NCI-H2227 (cell line): Measurements from ENCODE around the gene PPIP5K2.
"Not testable (repeated sequence)": the region's sequence is repeated elsewhere in the genome, so short reads cannot be mapped to it uniquely, and the experiment has no call there.

Experiments
- DNase-seq: peaks from one replicate; lab custom pipeline; 2025; ENCODE audit not compliant: unreplicated experiment; lab: John Stamatoyannopoulos, UW

PPIP5K2 gene

DNA sequence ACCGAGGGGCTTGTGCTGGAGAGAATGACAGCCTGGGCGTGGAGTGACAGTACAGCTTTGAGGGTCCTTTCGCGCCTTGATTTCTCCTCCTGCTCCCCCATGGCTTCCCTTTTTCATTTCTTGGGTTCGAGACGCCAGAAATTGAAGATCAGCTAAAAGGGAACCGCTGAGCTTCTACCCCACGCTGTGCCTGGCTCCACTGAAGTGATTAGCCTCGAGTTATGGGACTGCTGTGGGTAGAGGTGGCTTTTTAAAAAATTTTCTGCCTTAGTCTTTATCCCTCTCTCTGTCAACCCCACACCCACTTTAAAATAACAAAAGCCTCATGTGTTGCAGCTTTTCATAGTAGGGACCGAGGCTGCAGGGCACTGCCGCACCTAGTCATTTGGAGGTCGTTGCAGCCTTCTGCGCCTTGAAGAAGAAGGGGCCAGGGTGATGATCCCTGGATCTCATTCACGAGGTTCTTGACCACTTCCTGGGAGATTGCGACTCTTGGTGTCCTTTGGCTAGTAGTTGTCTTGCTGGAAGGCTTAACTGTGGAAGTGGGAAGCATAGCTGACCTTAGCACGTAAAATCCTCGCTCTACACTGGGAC, 603 bp downstream of the PPIP5K2 start:
- DNase-seq = no peak

- DNase-seq = no peak
These were observed 2.1 kb downstream of the PPIP5K2 start for GRCh38 chr5:103122242-103122641.

DNA sequence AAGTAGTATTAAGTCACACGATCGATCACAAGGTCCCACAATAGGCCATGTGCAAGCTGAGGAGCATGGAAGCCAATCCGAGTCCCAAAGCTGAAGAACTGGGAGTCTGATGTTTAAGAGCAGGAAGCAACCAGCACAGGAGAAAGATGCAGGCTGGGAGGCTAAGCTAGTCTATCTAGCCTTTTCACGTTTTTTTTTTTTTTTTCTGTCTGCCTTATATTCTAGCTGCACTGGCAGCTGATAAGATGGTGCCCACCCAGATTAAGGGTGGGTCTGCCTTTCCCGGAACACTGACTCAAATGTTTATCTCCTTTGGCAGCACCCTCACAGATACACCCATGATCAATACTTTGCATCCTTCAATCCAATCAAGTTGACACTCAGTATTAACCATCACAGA, 6.5 kb downstream of the PPIP5K2 start:
- no peak for DNase-seq

DNA sequence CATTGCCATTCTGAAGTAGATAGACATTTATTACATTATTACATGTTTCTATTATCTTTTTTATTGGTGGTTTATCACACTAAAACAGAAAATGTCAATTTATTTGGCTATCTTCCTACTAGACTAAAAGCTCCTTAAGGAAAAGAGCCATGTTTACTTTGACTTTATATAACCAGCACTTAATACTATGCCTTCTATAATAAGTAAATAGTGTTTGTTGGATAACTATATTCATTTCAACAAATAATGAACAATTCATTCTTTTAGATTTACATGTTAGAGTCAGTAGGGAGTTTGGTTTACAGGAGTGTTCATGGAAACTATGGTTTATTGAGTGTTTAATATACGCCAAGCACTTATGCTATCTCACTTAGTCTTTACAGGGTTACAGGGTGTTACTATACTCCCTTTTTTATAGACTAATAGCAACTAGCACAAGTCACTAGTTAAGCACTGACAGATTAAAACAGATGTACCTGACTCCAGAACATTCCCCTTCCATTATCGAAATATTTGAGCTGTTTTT, 7.3 kb downstream of the PPIP5K2 start:
- DNase-seq = no peak

DNA sequence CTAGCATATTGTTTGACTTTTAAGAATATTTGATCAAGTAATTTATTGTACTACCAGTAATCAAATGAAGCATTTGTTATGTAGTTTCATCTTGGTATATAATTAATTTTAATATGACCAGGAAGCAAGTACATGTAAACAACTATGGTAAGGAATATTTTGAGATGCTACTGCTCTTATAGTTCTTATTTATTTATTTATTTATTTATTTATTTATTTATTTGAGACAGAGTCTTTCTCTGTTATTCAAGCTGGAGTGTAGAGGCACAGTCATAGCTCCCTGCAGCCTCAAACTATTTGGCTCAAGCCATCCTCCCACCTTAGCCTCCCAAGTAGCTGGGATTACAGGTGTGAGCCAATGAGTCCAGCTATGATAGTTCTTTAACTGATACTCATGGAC, 8.1 kb downstream of the PPIP5K2 start:
- DNase-seq = no peak

DNA sequence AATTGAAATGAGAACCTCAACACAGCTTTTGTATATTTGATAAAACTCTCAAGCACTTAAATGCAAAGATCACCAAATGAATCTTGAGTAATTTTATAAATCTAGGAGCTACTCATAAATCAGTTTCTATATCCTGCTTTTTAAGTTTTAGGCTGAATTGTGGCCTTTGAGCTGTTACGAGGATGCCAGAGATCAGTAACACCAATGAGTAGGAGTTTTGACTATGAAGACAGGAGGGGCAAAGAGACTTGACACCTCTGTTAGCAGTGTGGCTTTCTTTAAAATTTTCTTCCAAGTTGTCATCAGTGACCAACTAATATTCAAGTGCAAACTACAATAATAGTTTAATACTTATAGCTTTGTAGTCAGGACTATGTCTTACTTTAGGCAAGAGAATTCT, 12.6 kb downstream of the PPIP5K2 start:
- DNase-seq = no peak

- no peak for DNase-seq
These were observed 13.1 kb downstream of the PPIP5K2 start for GRCh38 chr5:103133231-103133630.

DNA sequence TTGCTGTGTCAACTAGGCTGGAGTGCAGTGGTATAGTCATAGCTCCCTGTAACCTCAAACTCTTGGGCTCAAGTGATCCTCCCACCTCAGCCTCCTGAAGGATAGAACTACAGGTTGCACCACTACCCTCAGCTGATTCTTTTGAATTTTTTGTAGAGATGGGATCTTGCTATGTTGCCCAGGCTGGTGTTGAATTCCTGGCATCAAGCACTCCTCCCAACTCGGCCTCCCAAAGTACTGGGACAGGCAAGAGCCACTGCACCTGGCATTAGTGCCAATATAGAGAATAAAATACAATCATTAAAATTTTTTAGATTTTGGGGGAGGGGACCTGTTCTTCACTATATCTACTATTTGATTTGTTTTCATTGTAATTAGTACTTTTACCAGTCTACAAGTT, 15.4 kb downstream of the PPIP5K2 start:
- DNase-seq = no peak

DNA sequence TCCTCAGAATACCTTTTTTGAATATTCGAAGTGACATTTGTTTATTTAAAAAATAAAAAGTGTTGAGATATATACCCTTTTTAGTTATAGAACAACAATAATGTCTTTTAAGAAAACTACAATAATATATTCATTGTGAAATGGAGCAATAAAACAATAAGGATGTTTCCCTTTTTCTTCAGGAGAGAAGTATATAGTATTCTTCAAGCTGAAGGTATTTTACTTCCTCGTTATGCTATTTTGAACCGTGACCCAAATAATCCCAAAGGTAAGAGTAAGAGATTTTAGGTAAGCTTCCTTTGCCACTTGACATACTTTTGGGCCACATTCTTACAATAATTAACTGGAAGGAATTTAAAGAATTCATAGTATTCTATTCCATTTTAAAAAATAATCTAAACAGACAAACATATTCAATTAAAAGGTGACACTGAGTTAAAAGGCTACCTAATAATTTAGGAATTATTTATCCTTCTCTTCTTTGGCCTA, 18.1 kb downstream of the PPIP5K2 start:
- DNase-seq = no peak

DNA sequence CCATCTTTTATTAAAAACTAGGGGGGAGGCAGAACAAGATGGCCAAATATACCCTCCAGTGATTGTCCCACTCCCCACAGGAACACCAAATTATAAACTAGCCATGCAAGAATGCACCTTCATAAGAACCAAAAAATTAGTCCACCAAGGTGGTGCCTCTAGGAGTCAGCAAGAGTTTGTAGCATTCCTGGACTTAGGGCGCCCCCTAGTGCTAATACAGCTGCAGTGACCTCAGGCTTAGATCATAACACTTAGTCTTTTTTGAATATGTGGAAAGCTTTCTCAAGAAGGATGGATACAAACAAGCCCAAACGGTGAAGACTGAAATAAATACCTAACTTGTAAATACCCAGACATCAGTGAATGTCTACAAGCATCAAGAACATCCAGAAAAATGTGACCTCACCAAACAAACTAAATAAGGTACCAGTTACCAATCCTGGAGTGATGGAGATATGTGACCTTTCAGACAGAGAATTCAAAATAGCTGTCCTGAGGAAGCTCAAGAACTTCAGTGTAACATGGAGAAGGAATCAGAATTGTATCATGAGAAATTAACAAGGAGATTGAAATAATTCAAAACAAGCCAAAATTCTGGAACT, 19.3 kb downstream of the PPIP5K2 start:
- DNase-seq = peak; percentile 73

DNA sequence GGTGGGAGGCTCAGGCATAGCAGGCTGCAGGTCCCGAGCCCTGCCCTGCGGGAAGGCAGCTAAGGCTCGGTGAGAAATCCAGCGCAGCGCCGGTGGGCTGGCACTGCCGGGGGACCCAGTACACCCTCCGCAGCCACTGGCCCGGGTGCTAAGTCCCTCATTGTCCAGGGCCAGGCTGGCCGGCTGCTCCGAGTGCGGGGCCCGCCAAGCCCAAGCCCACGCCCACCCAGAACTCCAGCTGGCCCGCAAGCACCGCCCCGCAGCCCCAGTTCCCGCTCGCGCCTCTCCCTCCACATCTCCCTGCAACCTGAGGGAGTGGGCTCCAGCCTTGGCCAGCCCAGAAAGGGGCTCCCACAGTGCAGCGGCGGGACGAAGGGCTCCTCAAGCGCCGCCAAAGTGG, 22.0 kb downstream of the PPIP5K2 start:
- DNase-seq = not testable (repeated sequence)

GRCh38 chr5:103145196-103145595, 25.1 kb downstream of the PPIP5K2 start:
- DNase-seq = no peak

- DNase-seq = no peak
These were observed 28.1 kb downstream of the PPIP5K2 start for GRCh38 chr5:103148213-103148612.

DNA sequence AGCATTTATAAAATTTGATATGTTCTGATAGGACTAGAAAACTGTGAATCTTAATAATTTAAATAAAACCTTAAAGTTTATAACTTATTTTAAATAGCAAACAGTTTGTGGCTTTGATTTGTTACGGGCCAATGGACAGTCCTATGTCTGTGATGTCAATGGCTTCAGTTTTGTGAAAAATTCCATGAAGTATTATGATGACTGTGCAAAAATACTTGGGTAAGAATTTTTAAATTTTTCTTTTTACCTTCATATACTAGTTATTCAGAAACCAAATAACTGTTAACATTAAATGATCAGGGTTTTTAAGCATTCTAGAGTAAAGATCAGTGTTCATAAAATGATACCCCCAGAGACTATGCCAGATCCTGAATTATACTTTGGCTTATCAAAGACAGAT, 31.1 kb downstream of the PPIP5K2 start:
- no peak for DNase-seq

GRCh38 chr5:103166706-103167105, 46.6 kb downstream of the PPIP5K2 start:
- no peak for DNase-seq

GRCh38 chr5:103174147-103174546, 54.0 kb downstream of the PPIP5K2 start:
- no peak for DNase-seq

DNA sequence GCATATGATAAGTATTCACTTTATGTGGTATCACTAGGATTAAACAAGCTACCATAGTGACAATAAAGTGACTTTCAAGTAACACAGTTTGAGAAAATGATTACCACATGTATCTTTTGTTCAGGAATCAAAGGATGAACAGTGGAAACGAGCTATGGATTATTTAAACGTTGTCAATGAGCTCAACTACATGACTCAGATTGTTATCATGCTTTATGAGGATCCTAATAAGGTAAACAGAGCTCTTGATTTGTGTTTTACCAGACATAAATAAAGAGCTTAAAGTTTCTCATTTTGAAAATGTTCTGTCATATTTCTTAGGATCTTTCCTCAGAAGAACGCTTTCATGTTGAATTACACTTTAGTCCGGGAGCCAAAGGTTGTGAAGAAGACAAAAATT, 57.4 kb downstream of the PPIP5K2 start:
- DNase-seq = no peak

- DNase-seq = no peak
These were observed 58.1 kb downstream of the PPIP5K2 start for GRCh38 chr5:103178167-103178566.

- DNase-seq = no peak
These were observed 66.1 kb downstream of the PPIP5K2 start for GRCh38 chr5:103186152-103186551.

- DNase-seq = no peak
These were observed 68.3 kb downstream of the PPIP5K2 start for GRCh38 chr5:103188436-103188835.

GRCh38 chr5:103203226-103203625, 83.1 kb downstream of the PPIP5K2 start:
- no peak for DNase-seq

GRCh38 chr5:103204990-103205389, 84.9 kb downstream of the PPIP5K2 start:
- DNase-seq = not testable (repeated sequence)
